HEK293 (cell line): ENCODE results near the gene EDARADD.

Experiments used
- CTCF ChIA-PET: fragments of 350-600 bp; formaldehyde crosslinking; extraction: SDS; loops from one replicate; lab custom pipeline; 2021; ENCODE audit warnings: antibody characterized with exemption; lab: Yijun Ruan, JAX
- POLR2A ChIA-PET: fragments of 300-600 bp; formaldehyde crosslinking; extraction: SDS; loops from one replicate; lab custom pipeline; 2020; ENCODE audit warnings: antibody characterized with exemption, inconsistent platforms; lab: Yijun Ruan, JAX
- H3K27ac ChIP-seq: fragments of 200-500 bp; sonication (Bioruptor generic); 2 replicates; pipeline ENCODE4 v1.5.1; 2014; ENCODE audit warnings: low read depth, low read length, control low read depth, inconsistent platforms; ENCODE audit errors: extremely low read depth
- H3K36me3 ChIP-seq, 2 experiments: fragments of 200-500 bp in 1 of 2; sonication (Bioruptor generic) in 1 of 2; 1 replicate in 1 of 2; 2 replicates in 1 of 2; pipeline ENCODE4 v1.5.1; 2014 to 2017; ENCODE audit warnings: inconsistent platforms in 2 of 2, low read length in 2 of 2; ENCODE audit not compliant: control insufficient read depth in 2 of 2, insufficient read depth in 1 of 2
- H3K4me1 ChIP-seq: fragments of 200-500 bp; sonication (Bioruptor generic); 2 replicates; pipeline ENCODE4 v1.5.1; 2014; ENCODE audit warnings: mild to moderate bottlenecking, low read length, inconsistent platforms; ENCODE audit not compliant: control insufficient read depth, insufficient read depth
- H3K4me3 ChIP-seq: 2 replicates; pipeline ENCODE4 v1.5.1; 2011; ENCODE audit warnings: low read depth, mild to moderate bottlenecking, control low read depth, low read length, moderate library complexity
- H3K9me3 ChIP-seq: fragments of 200-500 bp; sonication (Bioruptor generic); 2 replicates; pipeline ENCODE4 v1.5.1; 2014; ENCODE audit warnings: low read depth, low read length, inconsistent platforms; ENCODE audit not compliant: control insufficient read depth, insufficient read depth
- BCL6B ChIP-seq: fragments of 450-650 bp; formaldehyde crosslinking; IDR thresholded peaks from 2 replicates; pipeline ENCODE4 v1.5.1; 2017; ENCODE audit warnings: missing biosample characterization, missing genetic modification characterization
- IKZF3 ChIP-seq: fragments of 450-650 bp; IDR thresholded peaks from 2 replicates; pipeline ENCODE4 v1.5.0; 2018; ENCODE audit warnings: missing biosample characterization, mild to moderate bottlenecking, missing genetic modification characterization, moderate library complexity
- KLF7 ChIP-seq: fragments of 450-650 bp; formaldehyde crosslinking; IDR thresholded peaks from 2 replicates; pipeline ENCODE4 v1.5.1; 2016; ENCODE audit warnings: missing biosample characterization, missing genetic modification characterization, borderline replicate concordance
- PRDM1 ChIP-seq: fragments of 450-650 bp; formaldehyde crosslinking; IDR thresholded peaks from 2 replicates; pipeline ENCODE4; 2016; ENCODE audit warnings: missing biosample characterization, missing genetic modification characterization
- PRDM10 ChIP-seq: fragments of 450-650 bp; formaldehyde crosslinking; IDR thresholded peaks from 2 replicates; pipeline ENCODE4 v1.5.1; 2016; ENCODE audit warnings: missing biosample characterization, missing genetic modification characterization
- ZBTB17 ChIP-seq: fragments of 450-650 bp; formaldehyde crosslinking; IDR thresholded peaks from 2 replicates; pipeline ENCODE4 v1.5.1; 2016; ENCODE audit warnings: missing biosample characterization, missing genetic modification characterization
- ZBTB8A ChIP-seq: fragments of 450-650 bp; formaldehyde crosslinking; IDR thresholded peaks from 2 replicates; pipeline ENCODE4 v1.5.1; 2016; ENCODE audit warnings: missing biosample characterization, missing genetic modification characterization
- ZEB2 ChIP-seq: fragments of 450-650 bp; formaldehyde crosslinking; IDR thresholded peaks from 2 replicates; pipeline ENCODE4 v1.5.1; 2016; ENCODE audit warnings: missing biosample characterization, missing genetic modification characterization
- ZIC2 ChIP-seq: fragments of 450-650 bp; formaldehyde crosslinking; IDR thresholded peaks from 2 replicates; pipeline ENCODE4 v1.5.1; 2016; ENCODE audit warnings: missing biosample characterization, missing genetic modification characterization
- ZNF10 ChIP-seq: fragments of 450-650 bp; formaldehyde crosslinking; IDR thresholded peaks from 2 replicates; pipeline ENCODE4 v1.5.1; 2017; ENCODE audit warnings: missing biosample characterization, missing genetic modification characterization
- ZNF121 ChIP-seq: fragments of 450-650 bp; formaldehyde crosslinking; IDR thresholded peaks from 2 replicates; pipeline ENCODE4 v1.5.1; 2016; ENCODE audit warnings: missing biosample characterization, missing genetic modification characterization
- ZNF155 ChIP-seq: fragments of 450-650 bp; formaldehyde crosslinking; IDR thresholded peaks from 2 replicates; pipeline ENCODE4 v1.5.1; 2016; ENCODE audit warnings: missing biosample characterization, missing genetic modification characterization
- ZNF202 ChIP-seq: fragments of 450-650 bp; formaldehyde crosslinking; IDR thresholded peaks from 2 replicates; pipeline ENCODE4 v1.5.1; 2016; ENCODE audit warnings: missing biosample characterization, missing genetic modification characterization, borderline replicate concordance
- ZNF23 ChIP-seq: fragments of 450-650 bp; formaldehyde crosslinking; IDR thresholded peaks from 2 replicates; pipeline ENCODE4 v1.5.1; 2016; ENCODE audit warnings: missing biosample characterization, missing genetic modification characterization, borderline replicate concordance
- ZNF24 ChIP-seq: fragments of 450-650 bp; formaldehyde crosslinking; IDR thresholded peaks from 2 replicates; pipeline ENCODE4 v1.5.1; 2016; ENCODE audit warnings: missing biosample characterization, missing genetic modification characterization
- ZNF248 ChIP-seq: fragments of 450-650 bp; formaldehyde crosslinking; IDR thresholded peaks from 2 replicates; pipeline ENCODE4 v1.5.1; 2017; ENCODE audit warnings: missing biosample characterization, missing genetic modification characterization
- ZNF280D ChIP-seq: fragments of 450-650 bp; formaldehyde crosslinking; IDR thresholded peaks from 2 replicates; pipeline ENCODE4 v1.5.1; 2016; ENCODE audit warnings: missing biosample characterization, missing genetic modification characterization
- ZNF416 ChIP-seq: fragments of 450-650 bp; formaldehyde crosslinking; IDR thresholded peaks from 2 replicates; pipeline ENCODE4 v1.5.1; 2016; ENCODE audit warnings: missing biosample characterization, missing genetic modification characterization
- ZNF558 ChIP-seq: fragments of 450-650 bp; formaldehyde crosslinking; IDR thresholded peaks from 2 replicates; pipeline ENCODE4 v1.5.1; 2016; ENCODE audit warnings: missing biosample characterization, missing genetic modification characterization
- ZNF580 ChIP-seq: fragments of 450-650 bp; formaldehyde crosslinking; IDR thresholded peaks from 2 replicates; pipeline ENCODE4 v1.5.1; 2016; ENCODE audit warnings: missing biosample characterization, missing genetic modification characterization
- ZNF600 ChIP-seq: fragments of 450-650 bp; formaldehyde crosslinking; IDR thresholded peaks from 2 replicates; pipeline ENCODE4 v1.5.1; 2016; ENCODE audit warnings: missing biosample characterization, missing genetic modification characterization
- ZNF785 ChIP-seq: fragments of 450-650 bp; formaldehyde crosslinking; IDR thresholded peaks from 2 replicates; pipeline ENCODE4 v1.5.1; 2016; ENCODE audit warnings: missing biosample characterization, missing genetic modification characterization
- ZNF843 ChIP-seq: fragments of 450-650 bp; formaldehyde crosslinking; IDR thresholded peaks from 2 replicates; pipeline ENCODE4 v1.5.1; 2016; ENCODE audit warnings: missing biosample characterization, missing genetic modification characterization
- ZSCAN30 ChIP-seq: fragments of 450-650 bp; IDR thresholded peaks from 2 replicates; pipeline ENCODE4 v1.5.1; 2018; ENCODE audit warnings: missing biosample characterization, mild to moderate bottlenecking, missing genetic modification characterization, moderate library complexity
- TF ChIP-seq, protein P1 (sequence below): fragments of 450-650 bp; formaldehyde crosslinking; IDR thresholded peaks from 2 replicates; pipeline ENCODE4 v1.5.1; 2016; ENCODE audit warnings: missing biosample characterization, missing genetic modification characterization

The EDARADD gene

GRCh38 chr1:236451796-236452373 lies 57.8 kb downstream of the EDARADD start (continued):
- TF ChIP-seq BCL6B (no peak), ZNF280D (tag by site-specific recombination) (no peak), ZNF600 (tag by site-specific recombination) (no peak), ZNF155 (tag by site-specific recombination) (no peak), ZNF202 (tag by site-specific recombination) (no peak), ZBTB17 (tag by site-specific recombination) (0 out of 2 replicates have a peak, but pooled peaks have one; percentile 27), ZEB2 (tag by site-specific recombination) (0 out of 2 replicates have a peak, but pooled peaks have one; percentile 18), ZNF843 (tag by site-specific recombination) (no peak), ZNF24 (tag by site-specific recombination) (no peak), ZNF558 (tag by site-specific recombination) (no peak)
- TF ChIP-seq, protein P1, sequence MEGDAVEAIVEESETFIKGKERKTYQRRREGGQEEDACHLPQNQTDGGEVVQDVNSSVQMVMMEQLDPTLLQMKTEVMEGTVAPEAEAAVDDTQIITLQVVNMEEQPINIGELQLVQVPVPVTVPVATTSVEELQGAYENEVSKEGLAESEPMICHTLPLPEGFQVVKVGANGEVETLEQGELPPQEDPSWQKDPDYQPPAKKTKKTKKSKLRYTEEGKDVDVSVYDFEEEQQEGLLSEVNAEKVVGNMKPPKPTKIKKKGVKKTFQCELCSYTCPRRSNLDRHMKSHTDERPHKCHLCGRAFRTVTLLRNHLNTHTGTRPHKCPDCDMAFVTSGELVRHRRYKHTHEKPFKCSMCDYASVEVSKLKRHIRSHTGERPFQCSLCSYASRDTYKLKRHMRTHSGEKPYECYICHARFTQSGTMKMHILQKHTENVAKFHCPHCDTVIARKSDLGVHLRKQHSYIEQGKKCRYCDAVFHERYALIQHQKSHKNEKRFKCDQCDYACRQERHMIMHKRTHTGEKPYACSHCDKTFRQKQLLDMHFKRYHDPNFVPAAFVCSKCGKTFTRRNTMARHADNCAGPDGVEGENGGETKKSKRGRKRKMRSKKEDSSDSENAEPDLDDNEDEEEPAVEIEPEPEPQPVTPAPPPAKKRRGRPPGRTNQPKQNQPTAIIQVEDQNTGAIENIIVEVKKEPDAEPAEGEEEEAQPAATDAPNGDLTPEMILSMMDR (tag by site-specific recombination): peak; percentile 43; the same call in 1 of the 2 replicates
- TF ChIP-seq, all 188 proteins: peak for 6

GRCh38 chr1:236455243-236455642 lies 61.2 kb downstream of the EDARADD start:
- POLR2A ChIA-PET: no interaction called here
- H3K4me3 ChIP-seq: no peak overlapping the region
- CTCF ChIA-PET: interaction anchor here (1.1 to 1.4 kb wide), 2 partner anchors 8 to 77 kb away, joined by 3 read pairs; no protein-coding TSS in a partner anchor
- no peak for TF ChIP-seq PRDM1
- no peak for TF ChIP-seq ZBTB17 (tag by site-specific recombination)
- TF ChIP-seq ZNF580 (tag by site-specific recombination): no peak
- no peak for TF ChIP-seq ZBTB8A (tag by site-specific recombination)
- TF ChIP-seq KLF7 (tag by site-specific recombination): no peak
- no peak for TF ChIP-seq ZIC2 (tag by site-specific recombination)
- TF ChIP-seq ZNF121 (tag by site-specific recombination): no peak
- no peak for TF ChIP-seq ZSCAN30 (tag by site-specific recombination)
- TF ChIP-seq ZNF416 (tag by site-specific recombination): no peak
- TF ChIP-seq ZNF785 (tag by site-specific recombination): no peak
- TF ChIP-seq ZNF23 (tag by site-specific recombination): no peak
- no peak for TF ChIP-seq IKZF3 (tag by site-specific recombination)
- TF ChIP-seq ZNF248 (tag by site-specific recombination): no peak
- no peak for TF ChIP-seq PRDM10 (tag by site-specific recombination)
- TF ChIP-seq ZNF10 (tag by site-specific recombination): no peak

More at GRCh38 chr1:236455243-236455642, 61.2 kb downstream of the EDARADD start:
- Histone ChIP-seq H3K27ac (no peak overlapping the region), H3K36me3 (no peaks in the 10 kb centered on the region), H3K4me1 (no peaks in the 10 kb centered on the region), H3K9me3 (no peaks in the 10 kb centered on the region)
